ENCODE results near the gene VPS37C. TPM values are rescaled to one million over a fixed set of nuclear protein-coding genes. Genes with fewer than 3 reads are reported as not detected.

Gene VPS37C
- total and polyA plus RNA-seq, 4 donors = 2.6 to 6.1 (median 5.1) TPM

- no peak for TF ChIP-seq REST (IDR thresholded peaks at IDR 0.05)
Measured at GRCh38 chr11:61111050-61111435, 50.2 kb downstream of the VPS37C start (continued).

- Histone ChIP-seq H3K9me3 (ENCODE audit: control insufficient read depth in 4 of 4, low read length in 3 of 4) (no peaks in the 10 kb centered on the region), H3K9ac (ENCODE audit: low read depth in 1 of 2, low read length in 2 of 2) (no peak overlapping the region), H3K36me3 (ENCODE audit: control insufficient read depth in 4 of 4, insufficient read depth in 3 of 4, low read depth in 1 of 4, low read length in 3 of 4) (no peaks in the 10 kb centered on the region), H3K4me1 (ENCODE audit: control insufficient read depth in 4 of 4, insufficient read depth in 4 of 4, low read length in 3 of 4) (no peaks in the 10 kb centered on the region), H3K27me3 (ENCODE audit: control insufficient read depth in 4 of 4, insufficient read depth in 4 of 4, low read length in 3 of 4) (no peaks in the 10 kb centered on the region), H3K4me3 (ENCODE audit: low read depth in 1 of 3, low read length in 3 of 3) (no peak overlapping the region), H3K27ac (ENCODE audit: low read depth in 1 of 2, low read length in 2 of 2) (no peak overlapping the region)
- no peak for DNase-seq (ENCODE audit: low spot score)
- WGBS = 90% methylated on average over 9 of the region's 9 CpGs
- TF ChIP-seq JUND (IDR thresholded peaks at IDR 0.05) = no peak
- no peak for TF ChIP-seq HNF4G (IDR thresholded peaks at IDR 0.05)
- no peak for TF ChIP-seq ZBTB33 (IDR thresholded peaks at IDR 0.05)
- TF ChIP-seq FOXA1 (IDR thresholded peaks at IDR 0.05) = no peak
- no peak for TF ChIP-seq RAD21 (IDR thresholded peaks at IDR 0.05)
- no peak for TF ChIP-seq SP1 (IDR thresholded peaks at IDR 0.05)
- no peak for TF ChIP-seq HNF4A (conservative IDR thresholded peaks at IDR 0.05)
- no peak for TF ChIP-seq NR2F2 (IDR thresholded peaks at IDR 0.05)
- TF ChIP-seq YY1 (IDR thresholded peaks at IDR 0.05) = no peak
- TF ChIP-seq TAF1 (conservative IDR thresholded peaks at IDR 0.05) = no peak
- TF ChIP-seq GABPA (IDR thresholded peaks at IDR 0.05 in 1 of 2, conservative IDR thresholded peaks at IDR 0.05 in 1 of 2) = no peak
- no peak for TF ChIP-seq FOXA2 (IDR thresholded peaks at IDR 0.05)
- no peak for TF ChIP-seq MAX (IDR thresholded peaks at IDR 0.05)
- TF ChIP-seq REST (IDR thresholded peaks at IDR 0.05) = no peak
Measured at GRCh38 chr11:61110255-61111049, 50.8 kb downstream of the VPS37C start.
